ENCODE data around the gene CRBN.

The CRBN gene

DNA sequence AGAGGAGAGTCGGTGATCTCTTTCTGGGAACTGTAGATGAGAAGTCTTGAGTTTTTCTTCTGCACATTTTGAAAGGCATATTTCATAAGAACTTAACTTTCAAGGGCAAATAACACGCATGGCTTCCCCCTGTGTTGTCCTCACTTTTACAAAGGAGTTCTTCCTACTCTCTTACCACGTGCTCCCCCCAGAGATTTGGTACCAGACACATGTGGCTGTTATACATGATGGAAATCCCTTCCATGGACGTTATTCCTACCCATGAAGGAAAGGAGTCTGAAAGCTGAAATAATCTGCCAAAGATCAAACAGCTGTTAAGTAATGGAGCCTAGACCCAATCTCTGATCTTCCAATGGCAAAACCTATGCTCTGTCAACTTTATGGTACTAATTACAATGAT, 73.7 kb downstream of the CRBN start:
- Histone ChIP-seq H4K20me1 (ENCODE audit: insufficient read depth, low read length) (no peaks in the 10 kb centered on the region), H3K4me3 (ENCODE audit: low read length) (no peak overlapping the region), H3K4me2 (ENCODE audit: low read depth, low read length) (no peak overlapping the region), H3K4me1 (ENCODE audit: low read length) (peaks cover 6% of the 10 kb centered on the region), H3K9me2 (replicated peaks; ENCODE audit: insufficient read depth, low read length) (no peaks in the 10 kb centered on the region), H3K9ac (ENCODE audit: low read length) (no peak overlapping the region), H3K36me3 (replicated peaks; ENCODE audit: insufficient read depth, low read length) (no peaks in the 10 kb centered on the region), H3K79me2 (ENCODE audit: low read length) (no peaks in the 10 kb centered on the region), H2AFZ (ENCODE audit: low read length) (no peak overlapping the region), H3F3A (ENCODE audit: insufficient read depth, low read length) (peaks cover 19% of the 10 kb centered on the region), H3K27ac (ENCODE audit: low read length) (no peak overlapping the region), H3K27me3 (replicated peaks; ENCODE audit: insufficient read depth, low read length) (no peaks in the 10 kb centered on the region), H3K9me3 (replicated peaks; ENCODE audit: insufficient read depth, low read length) (no peaks in the 10 kb centered on the region)
- no peak for DNase-seq
- TF ChIP-seq, protein P1, sequence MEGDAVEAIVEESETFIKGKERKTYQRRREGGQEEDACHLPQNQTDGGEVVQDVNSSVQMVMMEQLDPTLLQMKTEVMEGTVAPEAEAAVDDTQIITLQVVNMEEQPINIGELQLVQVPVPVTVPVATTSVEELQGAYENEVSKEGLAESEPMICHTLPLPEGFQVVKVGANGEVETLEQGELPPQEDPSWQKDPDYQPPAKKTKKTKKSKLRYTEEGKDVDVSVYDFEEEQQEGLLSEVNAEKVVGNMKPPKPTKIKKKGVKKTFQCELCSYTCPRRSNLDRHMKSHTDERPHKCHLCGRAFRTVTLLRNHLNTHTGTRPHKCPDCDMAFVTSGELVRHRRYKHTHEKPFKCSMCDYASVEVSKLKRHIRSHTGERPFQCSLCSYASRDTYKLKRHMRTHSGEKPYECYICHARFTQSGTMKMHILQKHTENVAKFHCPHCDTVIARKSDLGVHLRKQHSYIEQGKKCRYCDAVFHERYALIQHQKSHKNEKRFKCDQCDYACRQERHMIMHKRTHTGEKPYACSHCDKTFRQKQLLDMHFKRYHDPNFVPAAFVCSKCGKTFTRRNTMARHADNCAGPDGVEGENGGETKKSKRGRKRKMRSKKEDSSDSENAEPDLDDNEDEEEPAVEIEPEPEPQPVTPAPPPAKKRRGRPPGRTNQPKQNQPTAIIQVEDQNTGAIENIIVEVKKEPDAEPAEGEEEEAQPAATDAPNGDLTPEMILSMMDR (IDR thresholded peaks at IDR 0.05; ENCODE audit: low read length), result no peak
- no peak for TF ChIP-seq EZH2phosphoT487 (IDR thresholded peaks at IDR 0.05; ENCODE audit: low read length)
- TF ChIP-seq EZH2 (optimal IDR thresholded peaks at IDR 0.05; ENCODE audit: low read depth, low read length), result no peak

DNA sequence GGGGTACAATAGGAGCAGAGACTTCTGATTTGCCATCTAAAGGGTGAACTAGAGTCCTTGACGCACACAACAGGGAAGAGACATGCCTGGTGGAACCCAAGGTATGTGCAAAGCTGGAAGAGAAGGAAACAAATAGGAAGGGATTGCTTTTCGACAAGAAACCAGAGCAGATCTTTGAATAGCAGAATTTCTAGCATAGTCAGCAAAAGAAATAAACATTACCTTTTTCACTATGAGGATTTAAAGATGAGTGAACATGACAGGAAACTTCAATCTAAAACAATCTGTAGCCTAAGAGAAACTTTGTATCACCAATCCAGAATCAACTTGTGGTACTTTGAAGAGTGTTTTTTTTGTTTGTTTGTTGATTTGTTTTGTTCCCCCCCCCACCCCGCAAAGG, 74.2 kb downstream of the CRBN start:
- no peaks in the 10 kb centered on the region for H3K9me2 ChIP-seq (replicated peaks; ENCODE audit: insufficient read depth, low read length)
- no peak for DNase-seq
- H3K4me1 ChIP-seq (ENCODE audit: low read length), result peaks cover 6% of the 10 kb centered on the region
- H2AFZ ChIP-seq (ENCODE audit: low read length), result no peak overlapping the region
- H3K27me3 ChIP-seq (replicated peaks; ENCODE audit: insufficient read depth, low read length), result no peaks in the 10 kb centered on the region
- H3K27ac ChIP-seq (ENCODE audit: low read length), result no peak overlapping the region
- TF ChIP-seq, protein P1 (IDR thresholded peaks at IDR 0.05; ENCODE audit: low read length), result no peak
- TF ChIP-seq EZH2 (optimal IDR thresholded peaks at IDR 0.05; ENCODE audit: low read depth, low read length), result no peak
- TF ChIP-seq EZH2phosphoT487 (IDR thresholded peaks at IDR 0.05; ENCODE audit: low read length), result no peak
- no peak overlapping the region for H3K9ac ChIP-seq (ENCODE audit: low read length)
- H3K9me3 ChIP-seq (replicated peaks; ENCODE audit: insufficient read depth, low read length), result no peaks in the 10 kb centered on the region
- no peaks in the 10 kb centered on the region for H3K36me3 ChIP-seq (replicated peaks; ENCODE audit: insufficient read depth, low read length)
- no peak overlapping the region for H3K4me2 ChIP-seq (ENCODE audit: low read depth, low read length)
- H3K79me2 ChIP-seq (ENCODE audit: low read length), result no peaks in the 10 kb centered on the region
- no peak overlapping the region for H3K4me3 ChIP-seq (ENCODE audit: low read length)
- H3F3A ChIP-seq (ENCODE audit: insufficient read depth, low read length), result peaks cover 19% of the 10 kb centered on the region
- H4K20me1 ChIP-seq (ENCODE audit: insufficient read depth, low read length), result no peaks in the 10 kb centered on the region

DNA sequence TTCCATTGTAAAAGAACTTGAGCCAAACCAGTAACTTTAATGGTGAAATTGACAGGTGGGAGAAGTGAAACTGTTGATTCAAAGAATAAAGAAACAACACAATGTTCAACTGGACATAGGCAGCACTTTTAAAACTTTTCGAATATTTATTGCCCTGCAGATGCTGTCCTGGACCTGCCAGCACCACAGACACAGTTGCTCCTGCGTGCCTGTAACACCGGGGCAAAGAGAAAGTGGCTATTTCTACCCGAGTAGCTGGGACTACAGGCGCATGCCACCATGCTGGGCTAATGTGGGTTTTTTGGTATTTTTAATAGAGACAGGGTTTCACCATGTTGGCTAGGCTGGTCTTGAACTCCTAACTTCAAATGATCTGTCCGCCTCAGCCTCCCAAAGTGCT, 76.7 kb downstream of the CRBN start:
- no peak for TF ChIP-seq EZH2 (optimal IDR thresholded peaks at IDR 0.05; ENCODE audit: low read depth, low read length)
- Histone ChIP-seq H3F3A (ENCODE audit: insufficient read depth, low read length) (peaks cover 22% of the 10 kb centered on the region), H3K9me2 (replicated peaks; ENCODE audit: insufficient read depth, low read length) (no peaks in the 10 kb centered on the region), H3K4me1 (ENCODE audit: low read length) (peaks cover 17% of the 10 kb centered on the region), H4K20me1 (ENCODE audit: insufficient read depth, low read length) (no peaks in the 10 kb centered on the region), H2AFZ (ENCODE audit: low read length) (0 out of 2 replicates have a peak overlapping the region, but pooled peaks have one; percentile 31), H3K27ac (ENCODE audit: low read length) (peak overlapping the region; percentile 73; the same call in 1 of the 2 replicates), H3K9me3 (replicated peaks; ENCODE audit: insufficient read depth, low read length) (no peaks in the 10 kb centered on the region), H3K79me2 (ENCODE audit: low read length) (no peaks in the 10 kb centered on the region), H3K27me3 (replicated peaks; ENCODE audit: insufficient read depth, low read length) (no peaks in the 10 kb centered on the region), H3K9ac (ENCODE audit: low read length) (peak overlapping the region; percentile 42; the same call in 1 of the 2 replicates), H3K36me3 (replicated peaks; ENCODE audit: insufficient read depth, low read length) (no peaks in the 10 kb centered on the region), H3K4me2 (ENCODE audit: low read depth, low read length) (peak overlapping the region; percentile 62), H3K4me3 (ENCODE audit: low read length) (peak overlapping the region; percentile 48; the same call in 1 of the 2 replicates)
- DNase-seq, result peak; percentile 12

DNA sequence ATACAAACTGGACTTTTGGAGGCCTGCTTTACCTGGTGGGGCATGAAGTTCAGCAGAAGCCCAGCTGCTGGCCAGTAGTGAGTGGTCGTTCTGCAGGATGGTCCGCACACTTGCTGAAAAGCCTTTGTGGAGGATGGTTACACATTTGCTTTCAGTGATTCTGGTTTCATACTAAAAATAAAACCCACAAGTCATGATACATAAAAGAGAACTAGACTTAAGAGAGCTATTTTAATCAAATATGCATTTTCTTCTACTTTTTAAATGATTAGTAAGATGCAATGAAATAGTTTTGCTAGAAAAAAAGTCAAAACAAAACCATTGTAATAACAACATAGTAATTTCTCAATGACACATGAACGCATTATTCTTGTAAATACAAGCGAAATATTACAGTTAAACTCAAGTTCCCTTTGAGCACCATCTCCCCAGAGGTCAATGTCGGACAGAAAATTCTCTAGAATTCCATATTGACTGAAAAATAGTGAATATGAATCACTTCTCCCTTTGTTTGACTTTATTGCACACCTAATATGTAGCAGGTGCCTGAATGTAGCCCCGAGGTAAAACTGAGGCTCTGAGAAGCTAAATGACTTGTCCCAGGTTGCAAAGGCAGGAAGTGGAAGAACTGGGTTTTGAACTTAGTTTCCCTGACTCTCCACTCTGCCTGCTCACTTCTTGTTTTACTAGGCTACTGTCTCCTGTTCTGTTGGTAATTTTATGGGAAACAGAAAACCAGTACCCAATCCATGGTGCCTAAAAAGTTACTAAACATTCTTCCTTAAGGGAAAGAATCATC, 77.6 kb downstream of the CRBN start:
- Histone ChIP-seq H2AFZ (ENCODE audit: low read length) (peak overlapping the region; percentile 69), H4K20me1 (ENCODE audit: insufficient read depth, low read length) (no peaks in the 10 kb centered on the region), H3K4me1 (ENCODE audit: low read length) (peaks cover 26% of the 10 kb centered on the region), H3K9me2 (replicated peaks; ENCODE audit: insufficient read depth, low read length) (no peaks in the 10 kb centered on the region), H3K79me2 (ENCODE audit: low read length) (no peaks in the 10 kb centered on the region), H3K27me3 (replicated peaks; ENCODE audit: insufficient read depth, low read length) (no peaks in the 10 kb centered on the region), H3K4me3 (ENCODE audit: low read length) (peak overlapping the region; percentile 48), H3F3A (ENCODE audit: insufficient read depth, low read length) (peaks cover 23% of the 10 kb centered on the region), H3K27ac (ENCODE audit: low read length) (peak overlapping the region; percentile 73), H3K9me3 (replicated peaks; ENCODE audit: insufficient read depth, low read length) (no peaks in the 10 kb centered on the region), H3K9ac (ENCODE audit: low read length) (peak overlapping the region; percentile 42; the same call in 1 of the 2 replicates), H3K4me2 (ENCODE audit: low read depth, low read length) (peak overlapping the region; percentile 62), H3K36me3 (replicated peaks; ENCODE audit: insufficient read depth, low read length) (no peaks in the 10 kb centered on the region)
- TF ChIP-seq, protein P1 (IDR thresholded peaks at IDR 0.05; ENCODE audit: low read length), result no peak
- TF ChIP-seq EZH2 (optimal IDR thresholded peaks at IDR 0.05; ENCODE audit: low read depth, low read length) (no peak), EZH2phosphoT487 (IDR thresholded peaks at IDR 0.05; ENCODE audit: low read length) (no peak)
- peak; percentile 27 for DNase-seq

Measured in MM.1S (cell line).